Activated CD4-positive, alpha-beta T cell treated with anti-CD3 and anti-CD28 coated beads, Interleukin-2, amount 50 U/mL, for 48 hours (primary cell): ENCODE measurements around the gene ATG16L2.
"Not testable (repeated sequence)": the region's sequence is repeated elsewhere in the genome, so short reads cannot be mapped to it uniquely, and the experiment has no call there.

Source experiments
- DNase-seq, 2 experiments: peaks; one replicate each; pipeline ENCODE4 v3.0.0-alpha.2; 2020

Gene ATG16L2

DNA sequence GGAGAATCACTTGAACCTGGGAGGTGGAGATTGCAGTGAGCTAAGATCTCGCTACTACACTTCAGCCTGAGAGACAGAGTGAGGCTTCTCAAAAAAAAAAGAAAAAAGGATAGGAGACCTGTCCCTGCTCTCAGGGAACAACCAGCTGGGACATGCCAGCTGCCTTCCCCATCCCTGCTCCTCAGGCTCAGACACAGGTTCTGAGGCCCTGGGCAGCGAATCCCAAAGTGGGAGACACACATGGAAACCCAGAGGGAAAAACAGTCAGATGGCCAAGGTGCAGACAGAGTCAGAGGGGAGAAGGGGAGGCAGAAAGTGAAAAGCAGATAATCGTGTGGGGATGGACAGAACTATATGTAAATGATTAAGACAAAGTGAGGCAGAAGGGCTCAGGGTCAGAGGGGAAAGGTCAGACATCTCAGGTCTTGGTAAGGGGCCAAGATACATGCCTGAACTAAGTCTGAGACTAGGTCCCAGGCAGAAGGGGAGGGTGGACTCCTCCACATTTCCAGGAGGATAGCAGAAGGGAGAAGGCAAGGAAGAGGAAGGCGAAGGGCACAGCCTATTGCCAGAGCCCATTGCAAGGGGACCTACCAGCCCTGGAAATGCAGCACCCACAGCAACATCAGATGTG lies 34.6 kb upstream of the ATG16L2 start:
- no peak for DNase-seq

DNA sequence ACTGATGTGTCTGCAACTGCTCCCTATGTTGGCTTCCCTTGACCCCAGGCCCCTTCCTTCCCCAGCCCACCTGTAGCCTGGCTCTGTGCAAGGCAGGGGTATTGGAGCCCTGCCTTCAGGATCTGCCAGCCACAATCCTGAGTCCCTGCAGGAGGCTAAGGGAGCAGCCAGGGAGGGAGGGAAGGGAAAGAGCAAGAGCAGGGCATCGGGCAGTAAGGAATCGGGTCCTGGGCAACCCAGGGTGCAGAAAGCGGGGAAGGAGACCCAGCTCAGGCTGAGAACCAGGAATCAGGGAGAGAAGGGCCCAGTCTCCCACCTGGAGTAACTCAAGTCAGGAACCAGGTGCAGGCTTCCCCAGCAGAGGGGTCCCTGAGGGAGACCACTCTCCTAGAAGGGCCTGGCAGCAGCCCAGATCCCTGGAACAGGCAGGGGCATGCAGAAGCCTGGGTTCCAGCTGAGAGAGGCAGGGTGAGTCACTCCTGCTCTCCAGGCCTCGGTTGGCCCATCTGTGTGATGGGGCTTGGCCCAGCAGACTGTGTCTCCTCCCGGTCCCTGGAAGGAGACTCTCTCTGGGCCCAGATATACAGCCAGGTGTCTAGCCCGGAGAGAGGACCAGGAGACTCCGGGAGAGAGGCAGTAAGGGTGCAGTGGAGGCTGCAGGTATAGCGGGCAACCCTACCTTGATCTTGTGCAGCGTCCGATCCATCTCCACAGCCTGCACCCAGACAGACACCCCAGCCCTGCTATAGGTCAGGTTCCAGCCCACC lies 33.7 kb upstream of the ATG16L2 start:
- no peak for DNase-seq

DNA sequence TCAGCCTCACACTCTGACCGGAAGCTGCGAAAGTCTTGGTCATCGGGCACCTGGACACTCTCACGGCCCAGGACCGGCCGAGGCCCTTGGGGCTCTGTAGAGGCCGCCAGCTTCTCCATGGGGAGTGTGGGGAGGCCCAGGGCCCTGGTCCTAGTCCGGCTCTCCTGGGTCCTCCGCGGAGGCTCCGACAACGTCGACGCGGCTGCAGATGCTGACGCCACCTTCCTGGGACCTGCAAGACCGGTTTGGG lies 33.2 kb upstream of the ATG16L2 start:
- DNase-seq, result no peak

DNA sequence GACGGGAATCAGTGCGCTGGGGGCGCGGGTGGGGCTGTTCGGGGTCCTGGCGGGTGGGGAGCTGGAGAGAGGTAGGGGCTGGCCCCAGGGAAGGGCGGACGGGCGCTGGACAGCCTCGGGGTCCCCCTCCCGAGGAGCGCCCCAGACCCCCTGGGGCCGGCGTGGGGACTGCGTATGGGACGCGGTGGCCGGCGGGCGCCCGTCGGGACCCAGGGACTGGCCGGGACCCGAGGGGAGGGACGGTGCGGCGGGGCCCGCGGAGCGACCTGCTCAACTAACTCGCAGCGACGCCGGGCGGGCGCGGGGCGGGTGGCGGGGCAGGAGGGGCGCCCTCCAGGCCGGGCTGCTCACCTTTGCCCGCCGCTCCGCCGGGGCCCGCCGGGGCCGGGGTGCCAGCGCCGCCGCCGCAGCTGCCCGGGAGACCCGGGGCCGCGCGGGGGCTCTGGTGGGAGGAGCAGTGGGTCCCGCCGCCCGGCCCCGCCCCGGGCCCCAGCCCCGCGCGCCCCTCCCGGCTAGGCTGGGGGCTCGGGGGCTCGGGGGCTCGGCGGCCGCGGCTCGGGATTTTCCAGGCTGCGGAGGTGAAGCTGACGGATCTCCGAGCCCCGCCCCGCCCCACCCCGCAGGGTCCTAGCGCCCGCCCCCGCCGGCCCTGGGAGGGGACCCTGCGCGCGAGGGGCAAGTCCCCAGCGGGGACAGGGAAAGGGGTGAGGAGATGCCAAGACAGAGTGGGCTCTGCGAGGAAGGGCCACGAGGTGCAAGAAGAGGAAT lies 32.7 kb upstream of the ATG16L2 start:
- peak; percentile 44 to 52 for DNase-seq

DNA sequence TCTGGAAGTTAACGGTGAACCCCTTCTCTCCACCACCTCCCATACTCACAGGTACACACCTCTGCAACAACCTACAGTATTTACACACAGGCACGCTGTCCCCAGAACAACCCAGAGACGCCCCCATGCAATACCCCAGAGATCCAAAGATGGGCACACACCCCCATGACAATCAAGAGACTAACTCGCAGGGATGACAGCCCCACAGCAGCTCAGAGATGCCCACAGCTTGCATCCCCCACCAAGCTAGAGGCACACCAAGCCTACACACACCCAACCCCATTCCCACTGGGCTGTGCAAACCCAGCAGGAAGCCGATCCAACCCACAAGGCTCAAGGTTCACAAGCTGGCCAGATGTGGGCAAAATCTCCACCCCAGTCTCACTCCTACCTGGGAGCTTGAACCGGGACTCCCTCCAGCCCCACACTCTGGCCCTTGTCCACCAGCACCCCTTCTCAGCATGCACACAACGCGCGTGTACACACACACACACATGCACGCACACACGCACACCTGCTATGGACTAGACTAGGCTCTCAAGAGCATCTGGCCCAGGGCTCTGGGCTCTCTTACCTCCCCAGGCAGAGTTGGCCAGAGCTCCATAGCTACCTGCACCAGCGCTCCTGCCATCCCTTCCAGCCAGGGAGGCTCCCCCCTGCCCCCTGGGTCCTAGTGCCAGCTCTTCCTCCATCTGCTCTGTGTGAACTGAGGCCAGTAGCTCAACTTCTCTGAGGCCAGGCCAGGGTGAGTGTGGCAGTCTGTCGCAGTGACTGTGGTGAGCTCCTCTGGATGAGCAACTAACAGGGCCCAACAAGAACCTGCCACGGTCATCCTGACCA lies 31.9 kb upstream of the ATG16L2 start:
- no peak for DNase-seq

DNA sequence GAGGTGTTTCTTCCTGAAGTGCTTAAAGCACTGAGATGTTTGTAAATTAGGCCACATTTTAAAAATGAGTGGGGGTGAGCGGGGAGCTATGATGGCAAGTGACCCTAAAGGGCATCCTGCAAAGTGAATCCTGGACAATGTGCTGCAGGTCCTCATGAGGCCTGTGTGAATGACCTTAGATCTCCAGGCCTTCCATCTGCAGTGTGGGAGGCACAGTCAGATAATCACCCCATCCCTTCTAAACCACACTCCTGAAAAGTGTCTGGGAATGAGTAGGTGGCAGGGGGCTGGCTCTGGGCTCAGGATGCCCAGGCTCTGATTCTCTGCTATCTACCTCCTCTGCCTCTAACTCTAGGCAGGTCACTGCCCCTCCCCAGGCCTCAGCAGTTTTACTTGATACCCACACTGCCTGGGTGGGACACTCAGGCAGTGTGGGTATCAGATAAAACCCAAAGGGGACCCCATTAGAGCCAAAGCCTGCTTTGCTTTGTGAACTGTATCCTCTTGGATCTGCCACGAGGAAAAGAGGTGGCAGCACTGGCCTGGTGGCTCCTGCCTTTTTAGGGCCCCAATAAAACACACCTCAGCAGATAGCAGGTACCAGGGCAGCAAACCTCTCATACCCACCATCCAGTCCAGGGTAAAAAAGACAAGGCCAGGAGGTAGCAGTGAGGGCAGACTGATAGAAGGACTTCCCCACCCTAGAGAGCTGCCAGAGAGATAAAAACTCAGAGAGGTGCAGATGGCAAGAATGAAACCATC lies 30.9 kb upstream of the ATG16L2 start:
- DNase-seq, result no peak

DNA sequence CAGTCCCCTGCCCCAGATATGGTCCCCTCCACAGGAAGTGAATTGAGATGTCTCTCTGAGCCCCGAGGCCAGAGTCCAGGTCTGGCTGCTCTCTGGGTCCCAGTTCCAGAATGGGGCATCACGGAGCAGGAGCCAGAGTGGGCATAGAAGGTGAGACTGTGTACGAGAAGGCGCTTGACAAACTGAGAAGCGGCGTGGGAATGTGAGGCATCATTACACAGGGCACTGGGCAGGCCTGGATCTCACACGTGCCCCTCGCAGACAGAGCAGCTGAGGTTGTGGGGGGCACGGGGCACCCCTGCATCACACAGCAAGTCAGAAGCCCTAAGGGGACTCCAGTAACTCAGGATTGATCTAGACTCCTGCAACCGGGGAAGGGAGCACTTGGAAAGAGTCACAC lies 29.5 kb upstream of the ATG16L2 start:
- DNase-seq, result no peak

DNA sequence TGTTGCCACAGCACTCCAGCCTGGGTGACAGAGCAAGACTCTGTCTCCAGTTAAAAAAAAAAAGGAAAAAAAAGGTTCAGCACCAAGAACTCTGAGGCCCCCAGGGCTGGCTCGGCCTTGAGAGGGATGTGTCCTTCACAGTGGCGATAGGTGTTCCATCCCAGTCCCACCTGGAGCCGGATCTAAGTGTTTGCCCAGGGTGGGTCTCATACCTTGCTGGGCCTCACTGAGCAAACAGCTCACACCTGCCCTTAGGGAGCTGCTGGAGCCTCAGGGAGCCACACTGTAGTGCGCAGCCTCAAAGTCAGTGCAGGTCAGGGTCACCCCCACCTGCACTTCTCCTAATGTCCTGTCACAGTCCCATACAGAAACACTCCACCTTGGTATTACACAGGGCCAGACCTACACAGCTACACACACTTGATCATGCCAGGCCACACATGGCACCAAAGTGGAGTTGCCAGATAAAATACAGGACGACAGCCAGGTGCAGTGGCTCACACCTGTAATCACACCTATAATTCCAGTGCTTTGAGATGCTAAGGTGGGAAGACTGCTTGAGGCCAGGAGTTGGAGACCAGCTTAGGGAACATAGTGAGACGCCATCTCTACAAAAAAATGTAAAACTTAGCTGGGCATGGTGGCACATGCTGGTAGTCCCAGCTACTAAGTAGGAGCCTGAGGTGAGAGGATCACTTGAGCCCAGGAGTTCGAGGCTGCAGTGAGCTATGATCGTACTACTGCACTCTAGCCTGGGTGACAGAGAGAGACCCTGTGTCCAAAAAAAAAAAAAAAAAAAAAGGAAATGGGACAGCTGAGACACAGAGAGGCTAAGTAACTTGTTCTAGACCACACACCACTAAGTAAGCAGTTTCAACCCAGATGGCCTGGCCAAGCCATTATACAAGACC lies 27.7 kb upstream of the ATG16L2 start:
- no peak for DNase-seq

DNA sequence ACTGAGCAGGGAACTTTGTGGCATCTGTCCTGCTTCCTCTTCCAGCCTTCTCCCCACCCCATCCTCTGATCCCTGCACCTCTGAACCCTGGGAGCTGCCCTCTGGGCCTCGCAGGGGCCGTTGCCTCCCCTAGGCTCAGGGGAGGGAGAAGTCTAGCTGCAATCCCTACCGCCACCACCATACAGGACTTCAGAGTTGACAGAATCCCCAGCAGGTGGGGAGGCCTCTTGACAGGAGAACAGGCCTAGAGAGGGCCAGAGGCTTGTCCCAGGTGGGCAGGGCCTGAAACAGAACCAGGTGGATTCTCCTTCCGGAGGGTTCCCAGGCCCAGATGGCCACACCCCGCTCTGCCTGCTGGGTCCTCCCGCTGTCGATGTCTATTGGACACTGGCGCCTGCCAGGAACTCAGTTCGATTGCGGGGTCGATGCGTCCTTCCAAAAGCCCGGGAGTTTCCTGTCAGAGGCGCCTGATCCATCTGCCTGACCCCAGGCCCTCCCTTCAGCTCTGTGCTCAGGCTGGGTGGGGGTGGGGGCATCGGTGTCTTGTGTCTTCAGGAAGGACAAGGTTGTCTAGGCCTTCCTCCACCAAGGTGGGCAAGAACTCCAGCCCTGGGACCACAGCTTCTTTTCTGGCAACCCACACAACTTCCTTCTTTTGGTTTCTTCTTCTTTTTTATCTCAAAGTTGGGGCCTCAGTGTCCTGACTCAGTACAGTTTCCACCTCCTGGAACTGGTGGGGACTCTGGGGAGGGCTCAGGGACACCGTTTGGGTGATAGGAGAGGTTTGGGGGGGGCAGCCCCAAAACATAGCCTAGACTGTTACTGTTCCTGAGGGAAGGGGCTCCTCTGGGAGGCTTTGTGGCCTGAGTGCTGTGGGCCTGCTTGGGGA lies 26.8 kb upstream of the ATG16L2 start:
- no peak for DNase-seq

DNA sequence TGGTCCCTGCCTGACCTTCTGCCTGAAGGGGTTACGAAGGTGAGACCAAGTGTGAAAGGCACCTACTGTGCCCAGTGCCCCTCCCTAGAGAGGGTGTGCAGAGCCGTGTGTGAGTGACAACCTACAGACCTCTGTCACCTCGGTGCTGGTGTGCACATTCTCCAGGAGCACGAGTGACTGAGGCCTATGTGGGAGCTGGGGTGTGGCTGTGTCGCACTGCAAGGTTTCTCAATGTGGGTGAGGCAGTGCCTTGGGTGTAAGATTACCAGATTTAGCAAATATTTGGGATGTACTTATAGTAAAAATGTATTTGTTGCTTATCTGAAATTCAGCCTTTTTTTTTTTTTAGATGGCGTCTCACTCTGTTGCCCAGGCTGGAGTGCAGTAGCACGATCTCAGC lies 26.0 kb upstream of the ATG16L2 start:
- DNase-seq, result no peak

DNA sequence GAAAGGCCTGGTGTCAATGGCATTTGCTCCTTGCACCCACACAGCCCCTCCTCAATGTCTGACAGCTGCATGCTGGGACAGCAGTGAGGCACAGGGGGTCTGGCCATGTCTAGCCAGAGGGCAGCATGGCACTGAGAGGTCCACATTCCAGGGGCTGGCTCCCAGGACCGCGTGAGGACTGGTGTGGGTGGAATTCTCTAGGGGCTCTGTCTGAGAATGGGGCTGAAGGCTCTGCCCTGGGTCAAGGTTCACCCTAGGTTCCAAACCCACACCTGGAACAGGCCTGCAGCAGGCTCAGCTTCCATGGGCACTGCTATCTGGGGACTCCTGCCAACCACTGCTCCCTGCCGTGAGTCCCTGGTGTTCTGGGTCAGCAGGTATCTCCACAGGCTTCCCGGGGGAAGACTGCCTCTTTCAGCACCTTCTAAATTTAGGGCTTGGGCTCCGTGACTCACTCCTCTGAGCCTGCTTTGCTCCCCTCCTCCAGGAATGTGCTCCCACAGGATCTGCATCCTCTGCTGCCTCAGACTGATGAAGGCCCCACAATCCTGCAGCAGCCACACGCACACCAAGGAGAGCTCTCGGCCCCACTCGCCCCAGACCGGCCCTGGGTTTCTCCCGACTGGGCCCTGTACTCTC lies 24.6 kb upstream of the ATG16L2 start:
- no peak for DNase-seq

DNA sequence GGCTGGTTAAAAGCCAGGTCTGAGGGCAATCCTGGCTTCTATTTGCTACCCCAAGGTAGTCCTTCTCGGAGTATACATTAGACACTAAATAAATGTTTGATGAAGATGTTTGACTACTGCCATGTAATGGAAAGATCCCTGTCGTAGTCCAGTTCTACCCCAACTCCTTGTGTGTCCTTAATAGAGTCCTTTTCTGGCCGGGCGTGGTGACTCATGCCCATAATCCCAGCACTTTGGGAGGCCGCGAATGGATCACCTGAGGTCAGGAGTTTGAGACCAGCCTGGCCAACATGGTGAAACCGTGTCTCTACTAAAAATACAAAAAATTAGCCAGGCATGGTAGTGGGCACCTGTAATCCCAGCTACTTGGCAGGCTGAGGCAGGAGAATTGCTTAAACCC lies 23.0 kb upstream of the ATG16L2 start:
- DNase-seq, result not testable (repeated sequence)

DNA sequence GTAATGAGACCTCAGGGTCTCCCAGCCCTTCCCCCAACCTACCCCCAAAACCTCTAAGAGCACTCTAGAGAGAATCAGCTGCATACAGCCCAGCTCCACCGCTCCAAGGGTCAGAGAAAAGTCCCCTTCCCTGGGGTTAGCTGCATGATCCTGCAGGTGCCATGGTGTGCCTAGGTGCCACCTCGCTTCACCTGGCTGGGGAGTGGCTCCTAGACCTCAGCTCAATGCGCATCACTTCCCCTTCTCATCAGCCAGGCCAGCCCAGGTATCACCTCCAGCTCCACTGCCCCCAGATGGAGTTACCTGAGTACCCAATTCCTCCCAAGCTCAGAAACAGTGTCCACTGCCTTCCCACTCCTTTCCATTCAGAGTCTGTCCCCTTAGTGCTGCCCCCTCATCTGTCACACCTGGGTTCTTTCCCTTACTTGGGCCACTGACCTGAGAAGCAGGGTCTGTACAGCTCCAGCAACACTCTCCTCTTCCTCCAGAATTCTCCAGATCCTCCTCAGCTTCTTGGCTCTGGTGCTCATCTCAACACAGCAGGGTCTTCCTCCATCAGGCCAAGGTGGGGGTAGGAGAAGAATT lies 21.7 kb upstream of the ATG16L2 start:
- DNase-seq, result no peak

DNA sequence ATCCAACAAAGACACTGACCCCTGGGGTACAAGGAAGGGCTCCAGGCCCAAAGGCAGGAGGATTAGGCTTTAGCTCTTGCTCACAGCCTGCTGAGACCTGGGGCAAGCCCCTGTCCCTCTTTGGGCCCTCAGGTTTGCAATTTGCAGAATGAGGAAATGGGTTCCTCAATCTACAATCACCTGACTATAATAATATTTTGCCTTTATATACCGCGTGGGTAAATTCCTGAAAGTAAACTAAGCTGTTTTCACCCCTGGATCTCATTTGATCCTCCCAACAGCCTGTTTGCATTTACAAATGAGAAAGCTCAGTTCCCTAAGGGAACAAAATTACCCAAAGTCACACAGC lies 21.2 kb upstream of the ATG16L2 start:
- DNase-seq, result no peak

DNA sequence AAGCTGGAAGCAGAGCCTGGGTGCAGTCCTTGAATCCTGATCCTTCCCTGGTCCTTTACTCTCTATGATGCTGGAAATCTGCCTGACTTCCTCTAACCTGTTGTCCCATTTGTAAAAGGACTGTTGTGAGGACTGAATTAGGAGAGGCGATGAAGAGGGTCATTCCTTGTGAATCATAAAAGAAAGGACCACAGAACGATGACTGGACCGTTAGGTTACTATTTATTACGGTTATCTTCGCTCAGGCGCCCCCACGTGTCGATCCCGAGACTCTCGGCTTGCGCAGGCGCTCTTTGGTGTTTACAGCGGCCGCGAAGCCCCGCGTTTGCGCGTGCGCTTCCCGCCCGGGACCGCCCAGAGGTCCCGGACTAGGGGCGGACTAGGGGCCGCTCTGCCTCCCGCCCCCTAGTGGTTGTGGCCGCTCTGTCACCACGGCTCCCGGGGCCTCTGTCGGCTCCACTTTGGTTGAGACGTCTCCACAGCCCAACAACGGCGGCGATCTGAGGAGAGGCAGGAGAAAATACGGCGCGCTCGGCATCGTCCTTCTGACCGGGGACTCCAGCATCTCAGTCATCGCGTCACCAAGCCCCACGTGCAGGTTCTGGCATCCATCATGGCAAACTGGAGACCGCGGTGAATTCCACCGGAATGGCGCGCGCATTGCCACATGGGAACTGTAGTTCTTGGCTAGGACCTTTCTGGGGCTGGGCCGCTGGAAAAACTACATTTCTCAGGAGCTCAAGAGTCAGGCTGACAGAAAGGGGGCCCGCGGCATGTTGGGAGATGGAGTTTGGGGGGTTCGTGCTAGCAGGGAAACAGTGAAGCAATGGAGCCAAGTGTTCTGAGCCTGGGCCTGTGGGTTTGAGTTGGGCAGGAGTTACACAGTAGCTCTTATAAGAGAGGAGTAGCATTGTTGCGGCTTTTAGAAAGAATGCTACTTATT lies 20.5 kb upstream of the ATG16L2 start, which contains the start of gene STARD10:
Gene STARD10 (minus strand): TSS at position 623 of the 943 bp plus-strand sequence. CDS start 12,866 bp downstream, outside the sequence.
- DNase-seq, result peak; percentile 93 to 94

DNA sequence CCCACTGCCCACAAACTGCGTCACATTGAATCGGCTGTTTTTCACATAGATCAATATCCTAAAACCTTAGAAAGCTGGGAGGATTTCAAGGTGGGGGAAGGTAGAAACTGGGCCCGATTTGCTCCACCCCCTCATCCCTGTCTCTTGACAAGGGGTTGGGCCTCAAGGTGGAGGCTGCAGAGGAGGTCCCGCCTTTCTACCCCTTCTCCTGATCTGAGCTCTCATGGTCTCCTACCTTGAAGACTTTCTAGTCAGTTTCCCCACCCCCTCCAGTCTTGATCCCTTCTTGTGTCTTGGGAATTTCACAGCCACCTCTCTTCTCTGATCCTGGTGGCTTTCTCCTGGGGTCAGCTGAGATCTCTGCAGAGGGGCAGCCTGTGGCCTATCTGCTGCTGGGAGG lies 15.8 kb upstream of the ATG16L2 start:
- no peak for DNase-seq

DNA sequence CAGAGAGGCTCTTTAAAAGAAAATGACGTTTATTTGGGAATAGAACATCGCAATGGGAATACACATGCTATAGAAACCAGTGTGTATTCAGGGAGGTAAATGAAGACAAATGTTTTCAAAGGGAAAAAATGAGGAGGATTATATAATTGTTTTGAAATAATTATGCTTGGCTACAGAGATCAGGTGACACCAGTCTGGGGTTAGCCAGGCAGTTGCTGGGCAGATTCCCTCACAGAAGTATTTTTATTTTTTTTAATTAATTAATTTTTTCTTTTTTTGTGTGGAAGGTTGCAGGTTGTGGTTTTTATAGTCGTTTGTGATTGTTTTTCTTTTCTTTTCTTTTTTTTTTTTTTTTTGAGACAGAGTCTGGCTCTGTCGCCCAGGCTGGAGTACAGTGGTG lies 14.8 kb upstream of the ATG16L2 start:
- DNase-seq, result no peak

DNA sequence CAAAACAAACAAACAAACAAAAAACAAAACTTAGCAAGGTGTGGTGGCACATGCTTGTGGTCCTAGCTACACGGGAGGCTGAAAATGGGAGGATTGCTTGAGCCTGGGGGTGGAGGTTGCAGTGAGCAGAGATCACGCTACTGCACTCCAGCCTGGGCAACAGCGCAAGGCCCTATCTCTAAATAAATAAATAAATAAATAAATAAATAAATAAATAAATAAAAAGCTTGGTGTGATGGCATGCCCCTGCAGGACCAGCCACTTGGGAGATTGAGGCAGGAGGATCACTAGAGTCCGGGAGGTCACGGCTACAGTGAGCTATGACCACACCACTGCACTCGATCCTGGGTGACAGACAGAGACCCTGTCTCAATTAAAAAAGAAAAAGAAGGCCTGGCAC lies 11.4 kb upstream of the ATG16L2 start:
- DNase-seq, result no peak
